Progenitor cell of endocrine pancreas (in vitro differentiated cells): Measurements from ENCODE around the gene DNM3. TPM values are rescaled to one million over a fixed set of nuclear protein-coding genes. Genes with fewer than 3 reads are reported as not detected.

Experiments used
- DNase-seq: peaks from one replicate; pipeline ENCODE4 v3.0.0; 2021; ENCODE audit warnings: low spot score; ENCODE audit not compliant: unreplicated experiment
- H3K27ac Mint-ChIP-seq: 2 replicates; pipeline ENCODE4 v1.8.0; 2021; ENCODE audit warnings: mild to moderate bottlenecking, moderate library complexity, mixed read lengths
- H3K27me3 Mint-ChIP-seq: 2 replicates; pipeline ENCODE4 v1.8.0; 2021; ENCODE audit warnings: mixed read lengths
- H3K36me3 Mint-ChIP-seq: 2 replicates; pipeline ENCODE4 v1.8.0; 2022; ENCODE audit warnings: mixed read lengths; ENCODE audit not compliant: insufficient read depth
- H3K4me1 Mint-ChIP-seq: 2 replicates; pipeline ENCODE4 v1.8.0; 2021; ENCODE audit warnings: low read depth, mixed read lengths
- H3K4me3 Mint-ChIP-seq: 2 replicates; pipeline ENCODE4 v1.8.0; 2021; ENCODE audit warnings: low read depth, mild to moderate bottlenecking, moderate library complexity, mixed read lengths
- H3K9me3 Mint-ChIP-seq: 2 replicates; pipeline ENCODE4 v1.8.0; 2021; ENCODE audit warnings: low read depth, mixed read lengths
- CTCF ChIP-seq: fragments of 200-600 bp; sonication (generic); IDR thresholded peaks from one replicate; pipeline ENCODE4 v1.5.0; 2021; ENCODE audit warnings: antibody characterized with exemption, mild to moderate bottlenecking; ENCODE audit not compliant: unreplicated experiment
- total RNA-seq: library from RNA; stranded (reverse); gene quantifications from 2 replicates; pipeline ENCODE4 v1.2.1, GENCODE V29; 2021

Gene DNM3
- total RNA-seq, 1 donor from 2014 or later: 0.48 TPM

GRCh38 chr1:172095846-172096245 lies 254.5 kb downstream of the DNM3 start:
- Mint-ChIP-seq H3K36me3 (peaks cover 1% of the 10 kb centered on the region), H3K9me3 (peaks cover 15% of the 10 kb centered on the region), H3K27me3 (no peaks in the 10 kb centered on the region), H3K4me3 (no peak overlapping the region), H3K27ac (no peak overlapping the region), H3K4me1 (peaks cover 4% of the 10 kb centered on the region)
- DNase-seq: no peak
- TF ChIP-seq CTCF: no peak

GRCh38 chr1:172105230-172105629 lies 263.9 kb downstream of the DNM3 start:
- no peak for DNase-seq
- no peaks in the 10 kb centered on the region for H3K4me1 Mint-ChIP-seq
- H3K27ac Mint-ChIP-seq: no peak overlapping the region
- H3K9me3 Mint-ChIP-seq: no peaks in the 10 kb centered on the region
- H3K36me3 Mint-ChIP-seq: no peaks in the 10 kb centered on the region
- TF ChIP-seq CTCF: no peak
- H3K4me3 Mint-ChIP-seq: no peak overlapping the region
- no peaks in the 10 kb centered on the region for H3K27me3 Mint-ChIP-seq

GRCh38 chr1:172107316-172107975 lies 266.1 kb downstream of the DNM3 start:
- H3K27ac Mint-ChIP-seq: no peak overlapping the region
- DNase-seq: no peak
- no peak for TF ChIP-seq CTCF
- no peaks in the 10 kb centered on the region for H3K27me3 Mint-ChIP-seq
- H3K36me3 Mint-ChIP-seq: no peaks in the 10 kb centered on the region
- H3K9me3 Mint-ChIP-seq: no peaks in the 10 kb centered on the region
- H3K4me1 Mint-ChIP-seq: no peaks in the 10 kb centered on the region
- no peak overlapping the region for H3K4me3 Mint-ChIP-seq

- Mint-ChIP-seq H3K4me1 (no peaks in the 10 kb centered on the region), H3K4me3 (no peak overlapping the region), H3K36me3 (no peaks in the 10 kb centered on the region), H3K9me3 (no peaks in the 10 kb centered on the region), H3K27me3 (no peaks in the 10 kb centered on the region), H3K27ac (no peak overlapping the region)
- no peak for DNase-seq
- no peak for TF ChIP-seq CTCF
These were observed 267.0 kb downstream of the DNM3 start for GRCh38 chr1:172108161-172108893.

GRCh38 chr1:172109359-172109758 lies 268.1 kb downstream of the DNM3 start:
- H3K4me3 Mint-ChIP-seq: no peak overlapping the region
- no peak for TF ChIP-seq CTCF
- H3K27me3 Mint-ChIP-seq: no peaks in the 10 kb centered on the region
- H3K36me3 Mint-ChIP-seq: no peaks in the 10 kb centered on the region
- no peaks in the 10 kb centered on the region for H3K9me3 Mint-ChIP-seq
- no peak for DNase-seq
- H3K27ac Mint-ChIP-seq: no peak overlapping the region
- no peaks in the 10 kb centered on the region for H3K4me1 Mint-ChIP-seq
